Adrenal gland (tissue), 5 donors: ENCODE data around the gene INO80.

Experiments used
- CTCF ChIP-seq, 6 experiments: fragments of 450-650 bp in 4 of 6; fragments of 200-600 bp in 2 of 6; sonication (generic) in 1 of 6; IDR thresholded peaks; 1 replicate in 5 of 6; 2 replicates in 1 of 6; pipeline versions ENCODE4 v1.5.1 to v1.8.0; 2016 to 2021; ENCODE audit warnings: antibody characterized with exemption in 6 of 6, mild to moderate bottlenecking in 2 of 6, moderate library complexity in 1 of 6
- POLR2A ChIP-seq, 2 donors: fragments of 450-650 bp; IDR thresholded peaks; one replicate each; pipeline ENCODE4 v1.6.1; 2017; ENCODE audit warnings: antibody characterized with exemption in 2 of 2, mild to moderate bottlenecking in 2 of 2, moderate library complexity in 1 of 2
- donor health status: DM: no; HTN: no; CAD: no.

DNA sequence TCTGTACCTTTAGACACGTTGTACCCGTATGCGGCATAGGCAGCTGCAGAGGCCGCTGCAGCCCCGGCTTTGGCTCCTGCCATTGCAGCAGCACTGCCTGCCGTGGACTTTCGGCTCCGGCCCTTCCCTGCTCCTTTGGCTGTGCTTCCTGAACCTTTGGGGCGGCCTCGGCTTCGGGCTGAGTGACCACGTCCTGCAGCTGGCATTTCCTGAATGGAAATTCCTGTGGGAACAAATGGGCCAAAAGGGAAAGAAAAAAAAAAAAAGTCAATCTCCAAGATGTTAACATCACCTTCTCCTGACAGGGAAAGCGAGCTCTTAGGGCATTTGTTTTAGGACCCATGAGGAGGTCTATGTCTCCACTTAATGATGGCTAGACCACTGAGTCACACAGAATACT is 133.2 kb downstream of the INO80 start:
- TF ChIP-seq CTCF (IDR thresholded peaks at IDR 0.05) (no peak), POLR2A (IDR thresholded peaks at IDR 0.05) (no peak)
